Left cardiac atrium (tissue), 4 donors: ENCODE measurements around the gene COMMD9. TPM values are rescaled to one million over a fixed set of nuclear protein-coding genes. Genes with fewer than 3 reads are reported as not detected.
"Not testable (repeated sequence)": the region's sequence is repeated elsewhere in the genome, so short reads cannot be mapped to it uniquely, and the experiment has no call there.

Experiments used
- ATAC-seq, 2 donors: fragments of 200-7000 bp; cut with Tn5 transposase; one replicate each; pipeline ENCODE4 v1.9.1; 2020; ENCODE audit warnings: mild to moderate bottlenecking in 2 of 2, moderate library complexity in 2 of 2
- DNase-seq: peaks from one replicate; pipeline ENCODE4 v3.0.0-alpha.2; 2020
- intact Hi-C, 2 donors: fragments of 100-400 bp; cut with DNase I; formaldehyde crosslinking; loops; one replicate each; pipeline versions ENCODE4 v1.14.1 to v1.15.1; 2022 to 2023
- long read RNA-seq: library from polyadenylated mRNA; unstranded; transcript quantifications from one replicate; pipeline ENCODE4 v2.0.0, GENCODE V29; 2021
- total RNA-seq, 2 donors: library from RNA; stranded (reverse); fragmentation: NEBNext Ultra II Directional; extraction: Animal tissue kit (Norgen Biotek cat#: 25700); gene quantifications; one replicate each; pipeline ENCODE4 v1.2.1, GENCODE V29; 2021
- donor health status: DM: no; HTN: yes; CAD: no.
- donor health status: DM: no; HTN: yes; CAD: no; lungs with severe emphysema.
- donor health status: DM: yes; HTN: yes; CAD: no.
- donor health status: Dilated cardiomyopathy.

The COMMD9 gene
- total RNA-seq: 10 to 100 TPM; 38.4 to 48.8 TPM
- long read RNA-seq, transcript COMMD9-201 (6 exons, 2,954 nt): major isoform, 25 of 30 reads
- long read RNA-seq, partial matches to known transcripts: 0 of 30 reads
- long read RNA-seq, other reads (novel, unspliced or antisense): 3 of 30 reads

DNA sequence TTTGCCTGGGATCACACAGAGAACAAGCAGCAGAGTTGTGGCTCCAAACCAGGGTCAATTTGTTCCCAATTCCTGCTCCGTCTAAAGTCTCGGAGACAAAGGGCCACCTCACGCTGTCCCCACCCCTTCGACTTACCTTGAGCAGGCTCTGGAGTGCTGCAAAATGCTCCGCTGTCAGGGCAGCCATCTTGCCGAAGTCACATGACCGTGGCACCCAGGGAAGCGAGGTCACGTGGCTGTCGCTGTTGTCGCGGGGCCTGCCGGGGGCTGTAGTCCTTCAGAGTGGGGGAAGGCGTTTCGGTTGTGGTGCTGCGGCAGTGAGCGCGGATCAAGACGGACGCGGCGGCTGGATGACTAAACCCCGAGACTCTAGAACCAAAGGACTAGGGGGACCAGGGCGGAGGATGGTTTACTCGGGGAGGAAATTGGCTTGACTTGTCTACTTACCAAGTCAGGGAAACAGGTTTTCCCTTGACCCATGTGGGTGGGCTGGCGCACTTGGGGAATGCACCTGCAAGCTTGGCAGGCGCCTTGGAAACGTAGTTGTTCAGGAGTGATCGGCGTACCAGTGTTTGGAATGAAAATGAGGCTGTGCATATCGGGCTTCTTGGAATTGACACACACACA is at the start of gene COMMD9:
Gene COMMD9, minus strand, starts transcription at position 199 of the 627 bp plus-strand sequence. Its CDS starts 12 bp downstream, at position 187.
- intact Hi-C loops: no loop called here
- ATAC-seq (peak; percentile 99), DNase-seq (peak; percentile 95)

DNA sequence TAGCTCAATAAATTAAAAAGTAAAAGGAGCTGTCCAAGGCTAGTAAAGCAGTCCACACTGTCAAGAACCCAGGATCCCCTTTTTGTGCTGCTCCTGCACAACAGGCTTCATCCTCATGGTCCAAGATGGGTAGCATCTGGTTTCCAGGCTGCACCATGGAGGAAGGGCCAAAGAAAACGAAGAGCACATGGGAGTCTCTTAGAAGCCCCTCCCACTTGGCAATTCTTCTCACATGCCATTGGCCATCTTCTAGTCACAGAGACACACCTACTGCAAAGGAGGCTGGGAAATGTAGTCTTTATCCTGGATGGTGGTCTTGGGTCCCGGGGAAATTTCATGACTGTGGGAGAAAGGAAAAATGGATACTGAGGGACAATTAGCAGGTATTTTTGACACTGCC is 44.7 kb upstream of the COMMD9 start:
- ATAC-seq: peak in 1 of 2 donors; percentile 68
- intact Hi-C loops: no loop called here
- no peak for DNase-seq

- no peak for ATAC-seq
- no peak for DNase-seq
Observed at GRCh38 chr11:36333468-36333867, 44.2 kb upstream of the COMMD9 start.

GRCh38 chr11:36330411-36330810 is 41.2 kb upstream of the COMMD9 start:
- ATAC-seq (no peak), DNase-seq (no peak)
- intact Hi-C loops: no loop called here

More at GRCh38 chr11:36333468-36333867, 44.2 kb upstream of the COMMD9 start:
- intact Hi-C loops: no loop called here

- no peak for DNase-seq
- no peak for ATAC-seq
- intact Hi-C loops: no loop called here
Observed at GRCh38 chr11:36328966-36329673, 39.9 kb upstream of the COMMD9 start.

DNA sequence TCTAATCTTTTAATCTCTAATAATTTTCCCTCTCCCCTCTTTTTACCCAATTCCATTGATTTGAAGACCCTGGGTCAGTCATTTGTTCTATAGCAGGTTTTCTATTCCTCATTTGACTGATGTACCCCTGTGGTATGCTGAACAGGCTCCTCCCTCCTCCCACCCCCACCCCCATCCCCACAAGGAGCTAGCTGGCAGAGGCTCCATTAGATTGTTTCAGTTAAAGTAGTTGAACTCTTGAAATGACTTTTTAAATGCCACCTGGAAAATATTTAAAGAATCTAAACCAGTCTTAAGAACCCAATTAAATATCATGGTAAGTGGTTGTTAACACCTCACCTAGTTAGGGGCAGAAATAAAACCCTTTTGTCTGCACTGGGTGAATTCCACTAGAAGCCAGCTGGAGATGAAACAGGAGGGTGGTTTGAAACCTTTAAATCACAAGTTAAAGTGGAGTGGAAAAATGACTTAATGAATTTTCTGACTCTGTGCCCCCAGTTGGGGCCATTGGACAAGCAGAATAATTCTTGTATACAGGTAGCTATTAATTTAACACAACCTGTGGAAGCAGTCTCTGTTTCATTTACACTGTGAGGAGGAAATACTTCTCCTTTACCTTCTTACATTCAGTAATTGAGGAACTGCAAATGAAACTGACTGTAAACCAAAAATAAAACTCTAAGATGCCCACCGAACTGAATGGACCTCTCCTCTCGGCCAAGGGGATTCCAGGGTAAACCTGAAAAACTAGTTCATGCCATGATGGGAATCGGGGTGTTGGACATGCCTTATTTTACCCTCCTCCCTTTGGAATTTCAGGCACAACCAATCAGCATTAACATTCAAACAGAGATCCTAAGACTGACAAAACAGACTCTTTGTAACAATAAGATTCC is 37.5 kb upstream of the COMMD9 start:
- no peak for ATAC-seq
- DNase-seq: no peak
- intact Hi-C loops: no loop called here

GRCh38 chr11:36325403-36325802 is 36.2 kb upstream of the COMMD9 start:
- intact Hi-C loops, DNase-seq, ATAC-seq: not testable (repeated sequence)

- DNase-seq: not testable (repeated sequence)
Observed at GRCh38 chr11:36324956-36325355, 35.7 kb upstream of the COMMD9 start.

DNA sequence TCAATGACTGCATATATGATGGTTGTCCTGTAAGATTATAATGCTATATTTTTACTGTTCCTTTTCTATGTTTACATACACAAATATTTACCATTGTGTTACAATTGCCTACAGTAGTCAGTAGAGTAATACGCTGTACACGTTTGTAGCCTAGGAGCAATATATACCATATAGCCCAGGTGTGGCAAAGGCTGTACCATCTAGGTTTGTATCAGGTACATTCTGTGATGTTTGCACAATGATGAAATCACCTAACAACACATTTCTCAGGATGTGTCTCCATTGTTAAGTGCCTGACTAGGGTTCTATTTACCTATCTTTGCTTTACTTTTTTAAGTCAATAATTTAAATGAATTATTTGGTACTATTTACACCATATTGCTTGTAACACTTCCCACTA is 28.8 kb upstream of the COMMD9 start:
- intact Hi-C loops: no loop called here
- DNase-seq: no peak
- no peak for ATAC-seq

More at GRCh38 chr11:36324956-36325355, 35.7 kb upstream of the COMMD9 start:
- intact Hi-C loops, ATAC-seq: not testable (repeated sequence)

DNA sequence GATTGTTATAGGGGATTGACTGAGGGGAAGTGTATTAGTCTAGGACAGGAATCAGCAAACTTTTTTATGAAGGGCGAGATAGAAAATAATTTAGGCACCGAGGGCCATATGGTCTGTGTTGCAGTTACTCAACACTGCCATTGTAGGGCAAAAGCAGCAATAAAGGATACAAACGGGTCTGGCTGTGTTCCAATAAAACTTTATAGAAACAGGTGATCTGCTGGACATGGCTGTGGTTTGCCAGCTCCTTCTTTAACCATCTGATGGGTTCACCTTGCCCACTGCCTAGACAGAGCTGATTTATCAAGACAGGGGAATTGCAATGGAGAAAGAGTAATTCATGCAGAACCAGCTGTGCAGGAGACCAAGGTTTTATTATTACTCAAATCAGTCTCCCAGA is 26.8 kb upstream of the COMMD9 start:
- intact Hi-C loops: no loop called here
- DNase-seq: no peak
- no peak for ATAC-seq

GRCh38 chr11:36314434-36314767 is 25.2 kb upstream of the COMMD9 start:
- intact Hi-C loops: no loop called here
- ATAC-seq (peak in 1 of 2 donors; percentile 15), DNase-seq (no peak)

DNA sequence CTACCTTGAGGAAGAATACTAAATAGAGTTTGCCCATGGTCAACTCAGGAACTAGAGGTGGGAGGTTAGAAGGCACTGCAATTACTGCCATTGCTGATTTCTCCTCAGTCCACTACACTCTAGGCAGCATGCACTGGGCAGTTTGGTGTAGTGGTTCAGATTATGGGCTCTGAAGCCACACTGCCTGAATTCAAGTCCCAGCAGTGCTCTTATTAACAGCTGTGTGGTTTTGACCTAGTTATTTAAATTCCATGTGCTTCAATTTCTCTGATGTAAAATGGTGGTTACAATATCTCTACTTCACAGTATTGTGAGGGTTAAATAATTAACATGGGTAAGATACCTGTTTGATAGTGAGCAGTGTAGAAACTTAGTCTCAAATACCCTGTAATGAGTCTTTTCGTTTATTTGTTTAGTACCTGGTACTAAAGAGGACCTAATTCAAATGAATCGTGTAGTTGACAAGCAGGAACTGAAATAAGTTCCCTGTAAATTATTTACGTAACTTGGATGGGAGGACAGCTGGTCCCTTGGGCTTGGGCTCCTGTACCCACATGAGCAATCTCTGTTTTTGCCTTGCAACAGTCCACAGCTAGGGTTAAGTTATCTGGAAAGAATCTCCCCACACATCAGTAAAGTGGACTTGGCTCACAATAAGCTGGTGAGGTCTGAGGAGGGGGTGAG is 24.7 kb upstream of the COMMD9 start:
- ATAC-seq (peak in 1 of 2 donors; percentile 15), DNase-seq (no peak)
- intact Hi-C loops: no loop called here

DNA sequence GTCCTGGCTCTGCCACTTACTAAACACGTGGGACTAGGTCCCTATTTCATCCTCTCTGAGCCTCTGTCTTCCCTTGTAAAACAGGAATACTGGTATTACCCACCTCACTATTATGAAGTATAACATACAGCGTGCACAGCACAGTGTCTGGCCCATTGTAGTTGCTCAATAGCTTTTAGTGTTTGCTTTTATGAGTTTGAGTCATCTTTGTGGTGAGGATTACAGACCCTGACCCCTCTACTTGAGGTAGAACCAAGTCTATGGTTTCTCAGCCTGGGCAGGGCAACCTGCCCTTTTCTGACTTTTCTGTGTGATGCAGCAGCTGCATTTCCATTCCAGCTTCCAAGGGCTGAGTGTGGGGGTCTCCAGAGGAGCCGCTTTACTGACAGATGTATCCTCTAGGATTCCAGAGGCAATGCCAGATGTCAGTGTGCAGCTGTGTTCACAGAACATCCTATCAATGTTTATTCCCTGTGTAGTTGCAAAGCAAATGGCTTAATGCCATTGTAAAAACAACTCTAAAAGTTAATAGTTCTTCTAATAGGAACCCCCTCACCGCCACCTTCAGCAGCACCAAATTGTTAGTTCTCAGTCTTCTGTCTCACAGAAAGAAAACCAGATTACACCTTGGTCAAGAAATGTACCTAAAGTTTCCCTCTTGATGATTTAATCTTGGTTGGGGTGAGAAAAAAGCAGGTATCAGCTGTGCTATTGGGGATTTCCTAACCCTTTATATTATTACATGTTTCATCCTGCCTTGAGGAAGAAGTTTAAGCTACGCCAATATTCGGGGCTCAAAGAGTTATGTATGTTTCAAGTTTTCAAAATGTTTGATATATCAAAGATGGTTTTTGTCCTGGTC is 23.6 kb upstream of the COMMD9 start:
- ATAC-seq: no peak
- intact Hi-C loops: no loop called here
- DNase-seq: no peak

- intact Hi-C loops: no loop called here
- no peak for DNase-seq
- ATAC-seq: no peak
Observed at GRCh38 chr11:36311926-36312595, 22.8 kb upstream of the COMMD9 start.

GRCh38 chr11:36309779-36310178 is 20.6 kb upstream of the COMMD9 start:
- no peak for ATAC-seq
- intact Hi-C loops: loop anchor here in 1 of 2 donors (10.0 kb wide), 1 partner anchor 55 kb away; no protein-coding TSS in a partner anchor
- no peak for DNase-seq

DNA sequence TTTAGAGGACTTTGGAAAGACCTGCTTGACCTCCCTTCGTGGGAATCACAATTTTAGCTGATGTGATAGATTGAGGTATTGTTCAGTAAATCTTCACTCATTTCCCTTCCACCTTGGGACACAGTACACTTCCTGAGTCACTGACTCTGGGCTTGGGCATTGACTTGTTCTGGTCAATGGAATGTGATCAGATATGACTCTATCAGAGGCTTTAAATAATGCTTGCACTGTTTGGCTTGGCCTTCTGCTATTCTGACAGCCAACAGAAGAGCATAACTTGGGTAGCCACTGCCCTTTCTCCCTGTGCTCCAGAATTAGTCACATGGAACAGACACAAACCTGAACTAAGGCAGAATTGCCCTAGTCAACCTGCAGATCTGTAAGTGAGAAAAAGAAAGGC is 19.4 kb upstream of the COMMD9 start:
- DNase-seq (no peak), ATAC-seq (no peak)
- intact Hi-C loops: loop anchor here in 1 of 2 donors (10.0 kb wide), 1 partner anchor 56 kb away; no protein-coding TSS in a partner anchor

DNA sequence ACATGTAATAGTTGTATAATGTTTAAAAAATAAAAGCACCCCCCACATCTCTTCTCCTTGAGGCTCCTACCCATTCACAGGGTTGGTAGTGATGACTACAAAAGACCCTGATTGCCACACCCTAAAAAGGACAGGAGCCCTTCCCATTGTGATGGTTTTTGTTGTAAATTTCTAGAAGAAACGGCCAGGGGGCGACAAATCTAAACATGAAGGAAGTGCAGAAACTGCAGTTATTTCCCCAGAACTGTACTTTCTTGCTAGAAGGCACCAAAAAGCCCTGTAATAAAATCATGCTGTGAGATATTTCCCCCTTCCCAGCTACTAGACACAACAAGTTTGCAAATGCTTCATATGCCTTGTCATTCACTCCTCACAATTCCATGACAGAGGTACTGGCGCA is 17.7 kb upstream of the COMMD9 start:
- DNase-seq: no peak
- intact Hi-C loops: loop anchor here in 1 of 2 donors (10.0 kb wide), 1 partner anchor 58 kb away; no protein-coding TSS in a partner anchor
- no peak for ATAC-seq
